Activated effector memory CD4-positive, alpha-beta T cell treated with anti-CD3 and anti-CD28 coated beads, Interleukin-2, amount 50 U/mL, for 16 hours (primary cell): ENCODE results near the gene HOXB8.

Experiments used
- DNase-seq: peaks from one replicate; pipeline ENCODE4 v3.0.0-alpha.2; 2020

HOXB8 gene

DNA sequence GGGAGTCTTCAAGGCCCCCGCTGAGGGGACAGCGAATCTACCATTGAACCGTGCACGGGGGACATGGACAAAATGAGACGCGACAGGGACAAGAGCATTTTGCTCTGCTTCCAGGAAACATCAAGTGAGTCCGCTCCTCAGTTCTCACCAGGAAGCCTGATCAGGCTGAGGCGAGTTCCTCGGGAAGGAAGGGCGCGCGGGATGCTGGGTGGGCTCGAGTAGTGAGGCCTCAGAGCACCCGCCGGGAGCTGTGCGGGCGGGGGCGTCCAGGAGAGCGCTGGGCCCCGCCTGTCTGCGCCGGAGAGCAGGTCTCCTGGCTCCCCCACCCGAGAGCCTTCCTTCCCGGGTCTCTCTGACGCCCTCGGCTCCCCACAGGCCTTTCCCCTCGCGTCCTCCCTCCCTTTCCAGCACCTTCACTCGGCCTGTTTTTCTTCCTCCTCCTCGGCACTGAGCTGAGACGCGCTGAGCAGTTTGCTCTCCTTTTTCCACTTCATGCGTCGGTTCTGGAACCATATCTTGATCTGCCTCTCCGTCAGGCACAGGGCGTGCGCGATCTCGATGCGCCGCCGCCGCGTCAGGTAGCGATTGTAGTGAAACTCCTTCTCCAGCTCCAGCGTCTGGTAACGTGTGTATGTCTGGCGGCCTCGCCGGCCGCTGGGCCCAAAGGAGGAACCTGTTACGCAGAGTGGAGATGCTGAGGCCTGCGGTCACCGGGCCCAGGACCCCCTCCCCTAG lies 18.9 kb downstream of the HOXB8 start:
- peak; percentile 78 for DNase-seq

DNA sequence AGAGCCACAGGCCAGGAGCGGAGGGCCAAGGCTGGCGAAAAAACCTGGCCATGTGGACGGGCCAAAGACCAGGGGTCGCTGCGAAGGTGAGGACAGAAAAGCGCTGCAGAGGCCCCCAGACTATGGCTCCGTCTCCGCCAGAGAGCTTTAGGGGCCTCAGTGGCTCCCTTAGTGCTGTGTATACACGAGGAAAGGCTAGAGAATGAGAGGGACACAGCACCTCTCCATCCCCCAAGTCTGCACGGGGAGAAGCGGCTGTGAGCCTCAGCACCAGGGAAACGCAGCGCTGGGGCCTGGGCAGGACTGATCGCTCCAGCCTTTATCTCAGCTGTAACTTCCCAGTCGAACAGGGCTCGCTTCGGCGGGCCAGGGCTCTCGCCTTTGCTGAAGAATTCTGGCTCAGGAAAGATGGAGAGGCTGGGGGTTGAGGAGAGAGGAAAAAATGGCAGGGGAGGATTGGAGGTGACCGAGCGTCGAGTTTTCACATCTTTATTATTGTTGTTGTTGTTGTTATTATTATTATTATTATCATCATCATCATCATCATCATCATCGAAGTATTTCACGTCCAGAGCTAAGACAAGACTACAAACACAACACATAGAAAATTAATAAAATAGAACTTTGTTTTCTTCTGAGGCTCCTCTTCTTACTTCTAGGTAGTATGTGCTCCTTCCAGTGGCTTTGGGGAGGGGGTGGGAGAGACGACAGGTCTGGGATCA lies 19.7 kb downstream of the HOXB8 start:
- DNase-seq = no peak

DNA sequence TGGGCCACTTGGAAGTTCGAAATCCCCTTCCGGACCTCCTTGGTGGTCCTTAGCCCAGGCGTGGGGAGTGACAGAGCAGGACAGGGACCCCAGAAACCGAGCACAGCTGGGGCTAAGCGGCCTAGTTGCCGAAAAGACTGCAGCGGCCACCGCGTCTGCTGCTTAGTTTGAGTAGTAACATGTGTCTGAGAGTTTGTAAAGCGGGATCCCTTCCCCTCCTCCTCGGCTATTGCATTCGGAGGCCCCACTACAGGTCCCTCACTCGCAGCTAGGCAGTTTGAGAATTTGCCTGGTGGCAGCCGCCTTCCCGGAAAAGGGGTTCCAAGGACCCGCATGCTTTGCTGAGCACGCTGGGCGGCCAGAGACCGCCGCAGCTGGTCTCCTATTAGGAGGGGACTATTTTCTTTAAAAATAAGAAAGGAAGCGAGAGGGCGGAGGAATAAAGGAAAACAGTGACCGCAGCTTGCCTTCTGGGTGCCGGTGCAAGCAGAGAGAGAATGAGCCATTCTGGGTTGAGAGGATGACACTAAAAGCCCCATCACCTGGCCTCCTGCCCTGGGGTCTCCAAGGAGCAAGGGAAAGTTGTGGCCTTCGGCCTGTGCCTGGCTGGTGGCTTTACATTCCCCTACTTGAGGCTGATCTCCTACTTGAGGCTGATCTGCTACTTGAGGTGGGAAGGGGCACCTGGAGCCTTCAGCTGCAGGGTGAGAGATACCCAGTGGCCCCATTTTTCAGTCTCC lies 20.4 kb downstream of the HOXB8 start:
- no peak for DNase-seq

DNA sequence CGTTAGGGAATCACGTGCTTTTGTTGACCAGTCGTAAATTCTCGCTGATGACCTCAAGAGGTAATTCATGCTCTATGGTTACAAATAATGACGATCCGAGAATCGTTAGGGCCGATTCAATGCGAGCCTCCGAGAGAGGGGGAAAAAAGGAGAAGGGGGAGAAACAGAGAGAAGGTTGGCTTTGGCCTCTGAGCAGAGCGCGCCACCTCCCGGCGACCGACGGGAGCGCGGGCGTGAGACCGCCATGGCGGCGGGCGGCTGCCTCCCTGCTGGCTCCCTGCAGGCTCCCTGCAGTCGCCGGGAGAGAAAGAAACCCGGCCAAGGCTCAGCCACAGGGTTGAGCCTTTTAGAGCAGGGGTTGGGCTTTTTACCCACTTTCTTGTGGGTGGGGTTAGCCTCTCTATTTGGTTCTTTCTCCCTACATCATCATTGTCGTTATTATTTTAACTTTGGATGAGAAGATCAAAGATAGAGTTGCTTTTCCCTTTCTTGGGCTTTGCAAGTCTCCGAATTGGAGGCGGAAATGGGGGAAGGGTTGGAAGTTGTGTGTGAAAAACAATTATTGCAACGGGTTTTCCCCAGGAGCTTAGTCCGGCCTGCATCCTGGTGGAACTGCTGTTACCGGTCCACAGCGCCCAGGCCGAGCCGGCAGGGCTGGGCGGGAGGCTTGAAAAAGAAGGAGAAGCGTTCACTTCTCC lies 21.1 kb downstream of the HOXB8 start:
- DNase-seq = peak; percentile 93

DNA sequence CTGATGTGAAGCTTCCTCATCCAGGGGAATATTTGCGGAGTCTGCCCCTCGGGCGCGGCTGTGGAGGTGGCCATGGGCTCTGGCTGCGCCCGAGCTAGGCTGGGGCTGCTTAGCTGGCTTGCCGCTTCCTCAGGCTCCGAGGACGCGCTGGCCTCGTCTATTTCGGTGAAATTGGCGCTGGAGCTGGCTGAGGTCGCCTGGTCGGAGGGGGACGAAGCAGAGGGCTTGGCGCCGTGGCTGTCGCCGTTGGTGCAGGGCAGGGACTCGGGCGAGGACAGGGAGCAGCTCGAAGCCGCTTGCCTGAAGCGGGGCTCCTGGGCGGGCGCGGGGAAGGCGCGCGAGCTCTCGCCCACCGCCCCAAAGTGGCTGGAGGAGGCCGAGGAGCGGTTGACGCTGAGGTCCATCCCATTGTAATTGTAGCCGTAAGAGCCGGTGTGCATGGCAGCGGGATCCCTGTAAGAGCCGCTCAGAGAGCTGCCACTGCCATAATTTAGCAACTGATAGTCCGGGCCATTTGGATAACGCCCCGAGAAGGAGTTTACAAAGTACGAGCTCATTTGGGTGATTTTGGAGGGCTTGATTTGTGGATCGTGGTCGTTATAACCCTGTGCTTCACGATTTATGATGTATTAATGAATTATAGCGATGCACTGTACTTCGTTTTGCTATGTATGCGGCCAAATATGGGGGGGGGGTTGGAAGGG lies 21.8 kb downstream of the HOXB8 start, which contains the start of gene HOXB5:
Gene HOXB5 (minus strand): TSS at position 654 of the 704 bp plus-strand sequence. CDS start 97 bp downstream, at position 557.
- peak; percentile 74 for DNase-seq

DNA sequence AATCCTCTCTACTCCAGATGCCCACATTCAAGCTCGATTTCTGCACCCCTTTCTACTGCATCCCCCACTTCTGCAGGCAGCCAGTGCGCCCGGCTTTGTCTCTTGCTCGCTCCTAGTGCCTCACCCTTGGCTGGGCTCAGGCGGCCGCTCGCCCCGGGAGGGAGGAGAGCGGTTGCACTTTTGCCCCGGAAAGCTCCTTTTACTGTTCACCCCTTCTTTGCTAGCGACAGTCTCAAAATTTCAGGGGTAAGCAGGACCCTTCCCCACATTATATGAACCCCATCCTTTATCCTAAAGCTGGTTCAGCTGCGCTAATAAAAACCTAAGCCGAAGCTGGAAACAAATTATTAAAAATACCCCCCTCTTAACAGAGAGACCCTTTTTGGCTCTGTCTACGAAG lies 22.5 kb downstream of the HOXB8 start:
- no peak for DNase-seq

DNA sequence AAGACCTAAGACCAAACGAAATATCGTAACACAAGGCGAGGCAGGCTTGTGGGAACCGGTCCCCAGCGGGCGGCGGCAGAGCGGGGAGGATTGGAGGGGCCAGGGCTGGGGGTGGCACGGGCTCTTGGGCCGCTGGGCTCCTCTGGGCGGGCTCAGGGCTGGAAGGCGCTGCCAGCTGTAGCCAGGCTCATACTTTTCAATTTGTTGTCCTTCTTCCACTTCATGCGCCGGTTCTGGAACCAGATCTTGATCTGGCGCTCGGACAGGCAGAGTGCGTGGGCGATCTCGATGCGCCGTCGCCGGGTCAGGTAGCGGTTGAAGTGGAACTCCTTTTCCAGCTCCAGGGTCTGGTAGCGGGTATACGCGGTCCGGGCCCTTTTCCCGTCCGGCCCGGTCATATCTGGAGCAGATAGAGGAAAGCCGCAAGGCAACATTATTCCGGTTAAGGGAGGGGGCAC lies 23.0 kb downstream of the HOXB8 start:
- DNase-seq = no peak

DNA sequence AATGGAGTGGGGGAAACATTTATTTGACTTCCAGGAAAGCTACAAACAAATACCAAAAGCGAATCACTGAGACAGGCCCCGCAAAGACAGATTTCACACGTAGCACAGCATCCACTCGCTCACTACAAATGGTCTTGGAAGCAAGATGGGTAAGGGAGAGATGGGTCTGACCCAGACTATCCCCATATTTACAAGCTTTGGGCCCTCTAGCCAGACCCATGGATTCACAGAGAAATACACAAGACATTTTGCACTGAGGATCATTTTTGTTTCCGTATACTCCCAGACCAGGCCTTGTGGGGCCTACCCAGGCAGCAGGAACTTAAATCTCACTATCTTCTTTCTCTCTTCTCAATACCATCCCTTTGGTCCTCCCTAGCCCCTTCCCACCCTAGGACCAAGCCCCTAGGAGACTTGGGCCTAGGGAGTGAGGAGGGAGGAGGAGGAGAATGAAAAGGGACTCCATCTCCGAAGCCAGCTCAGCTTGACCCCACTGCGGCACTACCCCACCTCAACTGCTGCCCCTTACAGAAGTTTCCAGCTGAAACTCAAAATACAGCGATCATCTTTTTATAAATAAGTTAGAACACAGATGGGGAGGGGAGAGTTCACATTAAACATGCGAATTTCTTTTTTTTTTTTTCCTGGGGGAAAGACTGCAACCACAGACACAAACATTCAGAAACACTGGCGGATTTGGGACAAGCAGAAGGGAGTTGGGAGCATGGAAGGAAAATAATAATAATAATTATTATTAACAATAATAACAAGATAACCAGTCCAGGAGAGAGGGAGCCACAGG lies 23.6 kb downstream of the HOXB8 start:
- DNase-seq = no peak

DNA sequence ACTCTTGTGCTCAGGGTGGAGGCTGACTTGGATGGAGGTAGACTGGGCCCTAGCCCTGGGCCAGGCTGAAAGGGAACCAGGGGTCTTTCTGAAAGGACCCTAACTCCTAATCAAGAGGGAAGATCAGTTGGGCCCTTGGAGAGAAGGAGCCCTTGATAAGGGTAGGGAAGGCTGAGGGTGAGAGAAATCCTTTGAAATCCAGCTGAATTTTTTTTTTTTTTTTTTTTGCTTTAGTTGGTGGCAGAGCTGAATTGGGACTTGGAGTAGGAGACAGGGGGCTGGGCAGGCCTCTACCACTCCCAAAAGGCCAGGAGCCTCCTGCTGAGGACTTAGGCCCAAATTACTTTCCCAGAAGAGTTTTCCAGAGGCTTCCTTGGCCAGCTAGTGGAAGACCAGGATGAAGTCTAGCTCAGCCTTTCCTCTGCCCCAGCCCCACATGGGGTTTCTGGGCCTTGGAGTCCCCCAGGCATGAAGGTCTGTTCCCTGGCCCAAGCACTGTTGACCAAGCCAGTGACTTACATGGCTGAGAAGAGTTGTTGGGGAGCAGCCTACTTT lies 24.4 kb downstream of the HOXB8 start:
- DNase-seq = no peak

DNA sequence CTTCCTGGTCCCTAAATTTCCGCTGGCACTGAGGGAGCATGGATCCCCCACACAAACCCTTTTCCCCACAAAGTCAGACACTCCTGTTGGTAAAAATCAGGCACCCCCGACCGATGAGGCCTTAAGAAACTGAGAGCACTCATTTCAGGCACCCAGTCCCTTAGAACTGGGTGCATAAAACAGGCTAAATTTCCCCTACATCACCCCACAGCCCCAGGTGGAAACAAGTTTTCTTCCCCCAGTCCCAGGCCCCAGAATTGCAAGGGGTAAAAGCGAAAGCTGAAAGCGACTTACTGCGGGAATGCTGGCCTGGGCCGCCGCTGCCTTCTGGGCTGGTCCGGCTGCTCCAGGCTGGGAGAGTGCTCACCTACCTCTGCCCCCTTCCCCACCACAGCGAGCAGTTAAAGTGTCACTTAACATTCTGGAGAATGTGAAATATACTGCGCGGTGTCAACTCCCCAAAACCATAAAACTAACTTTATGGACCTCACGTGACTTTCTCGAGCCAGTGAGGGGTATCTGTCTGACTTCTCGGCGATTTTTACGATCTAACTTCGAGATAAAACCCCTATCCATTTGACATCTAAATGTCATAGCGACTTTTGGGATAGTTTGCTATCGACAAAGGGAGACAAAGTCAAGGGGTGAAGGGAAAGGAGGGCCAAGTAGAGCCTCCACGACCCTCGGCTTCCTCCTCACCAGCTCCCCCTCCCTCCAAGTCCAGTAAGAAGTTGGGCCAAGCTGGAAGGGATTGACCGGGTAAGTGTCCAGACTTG lies 25.1 kb downstream of the HOXB8 start, which contains the start of gene HOXB3:
Gene HOXB3 (minus strand): TSS at position 411 of the 776 bp plus-strand sequence. CDS start 37,767 bp downstream, outside the sequence.
- no peak for DNase-seq

DNA sequence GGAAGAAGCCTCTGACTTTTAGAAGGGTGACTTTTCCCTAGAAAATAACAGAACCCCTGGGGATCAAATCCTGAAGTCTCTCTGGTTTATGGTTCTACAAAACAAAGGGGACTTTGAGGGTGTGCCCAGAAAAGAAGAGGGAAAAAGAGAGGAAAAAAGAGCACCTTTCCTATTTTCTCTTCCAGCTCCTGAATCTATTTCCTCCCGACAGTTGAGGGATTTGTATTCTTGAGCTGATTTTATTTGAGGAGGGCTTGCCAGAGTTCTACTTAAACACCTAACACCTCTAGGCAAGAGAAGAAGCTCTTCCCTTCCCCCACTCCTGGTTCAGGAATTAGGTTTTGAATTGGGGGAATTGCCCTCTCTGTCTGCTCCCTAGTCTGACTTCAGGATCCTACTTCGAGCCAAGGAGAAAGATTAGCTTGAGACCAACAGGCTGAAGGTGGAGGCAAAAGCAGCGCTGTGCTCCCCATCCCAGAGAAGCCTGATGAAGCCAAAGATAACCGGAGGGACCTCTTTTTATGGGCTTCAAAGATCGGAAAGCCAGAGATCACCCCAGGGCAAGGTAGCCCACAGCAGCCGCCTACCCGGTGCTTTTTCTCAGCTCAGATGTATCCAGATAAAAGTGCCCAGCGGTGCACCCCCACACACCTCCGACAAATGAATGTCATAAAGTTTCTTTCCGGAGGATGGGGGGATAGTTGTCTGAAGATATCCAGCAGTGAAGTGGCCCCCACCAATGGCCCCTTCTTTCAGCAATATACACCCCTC lies 25.8 kb downstream of the HOXB8 start:
- DNase-seq = no peak

DNA sequence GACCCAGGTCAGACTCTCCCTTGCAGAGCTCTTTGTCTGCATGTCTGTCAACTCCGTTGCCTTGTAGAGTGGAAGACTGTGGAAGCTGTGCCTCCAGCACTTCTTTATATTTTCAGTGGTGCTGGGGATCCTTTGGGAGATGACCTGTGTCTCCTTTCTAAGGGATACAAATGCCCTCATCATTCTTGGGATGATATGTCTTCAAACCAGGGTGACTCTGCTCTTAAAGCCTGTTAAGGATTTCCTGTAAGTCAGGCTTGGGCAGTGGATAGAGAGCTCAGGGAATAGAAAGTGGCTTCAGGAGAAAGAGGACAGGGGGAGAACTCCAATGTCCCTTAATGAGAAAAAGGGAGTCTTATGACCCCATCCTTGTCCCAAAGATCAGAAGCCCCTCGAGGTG lies 26.6 kb downstream of the HOXB8 start:
- DNase-seq = no peak

DNA sequence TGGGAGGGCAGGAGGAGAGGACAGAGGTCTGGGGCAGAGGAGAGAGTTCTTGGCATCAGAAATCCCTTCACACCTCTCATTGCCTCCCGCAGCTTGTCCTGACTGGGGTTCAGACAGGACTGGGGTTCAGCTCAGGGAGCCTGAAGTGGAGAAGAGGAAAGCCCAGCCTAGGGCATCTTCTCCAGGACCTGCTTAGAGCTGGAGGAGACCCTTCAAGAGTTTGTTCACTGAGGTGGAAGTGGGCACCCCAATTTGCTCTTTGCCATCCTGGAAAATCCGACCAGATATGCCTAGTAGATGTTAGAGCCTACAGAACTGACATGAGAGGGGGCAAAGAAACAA lies 27.0 kb downstream of the HOXB8 start:
- no peak for DNase-seq

DNA sequence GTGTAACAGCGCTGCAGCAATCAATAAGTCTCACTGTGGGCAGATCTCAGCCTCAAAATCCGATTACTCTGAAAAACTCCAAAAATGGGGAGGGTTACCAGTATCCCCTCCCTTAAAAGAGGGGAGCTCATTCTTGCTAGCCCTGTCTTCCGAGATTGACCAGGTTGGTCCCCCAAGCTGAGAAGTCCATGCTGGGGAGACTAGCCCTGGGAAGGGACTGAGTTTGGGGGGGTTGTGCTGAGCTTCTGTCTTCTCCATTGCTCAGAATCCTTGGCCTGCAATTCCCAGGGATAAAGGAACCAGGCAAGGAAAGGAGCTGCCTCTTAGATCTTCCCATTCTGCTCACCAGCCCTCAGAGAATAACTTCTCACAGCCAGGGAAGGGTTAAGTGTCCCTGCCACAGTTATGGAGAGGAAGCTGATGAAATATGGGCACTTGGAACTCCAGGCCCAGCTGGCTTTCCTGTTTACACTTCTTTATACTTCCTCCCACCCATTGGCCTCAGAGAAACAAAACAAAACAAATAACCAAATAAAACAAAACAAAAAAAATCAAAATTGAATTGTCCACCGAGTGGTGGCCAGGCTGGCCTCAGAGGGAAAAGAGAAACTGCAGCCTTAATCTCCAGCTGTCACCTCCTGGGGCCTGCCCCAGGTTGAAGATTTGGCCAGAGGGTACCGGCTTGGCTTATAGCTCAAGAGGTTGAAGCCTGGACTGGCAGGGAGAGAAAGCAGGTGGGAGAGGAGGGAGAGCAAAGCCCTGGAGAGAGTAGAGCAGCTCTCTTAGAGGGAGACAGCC lies 27.6 kb downstream of the HOXB8 start:
- DNase-seq = no peak

DNA sequence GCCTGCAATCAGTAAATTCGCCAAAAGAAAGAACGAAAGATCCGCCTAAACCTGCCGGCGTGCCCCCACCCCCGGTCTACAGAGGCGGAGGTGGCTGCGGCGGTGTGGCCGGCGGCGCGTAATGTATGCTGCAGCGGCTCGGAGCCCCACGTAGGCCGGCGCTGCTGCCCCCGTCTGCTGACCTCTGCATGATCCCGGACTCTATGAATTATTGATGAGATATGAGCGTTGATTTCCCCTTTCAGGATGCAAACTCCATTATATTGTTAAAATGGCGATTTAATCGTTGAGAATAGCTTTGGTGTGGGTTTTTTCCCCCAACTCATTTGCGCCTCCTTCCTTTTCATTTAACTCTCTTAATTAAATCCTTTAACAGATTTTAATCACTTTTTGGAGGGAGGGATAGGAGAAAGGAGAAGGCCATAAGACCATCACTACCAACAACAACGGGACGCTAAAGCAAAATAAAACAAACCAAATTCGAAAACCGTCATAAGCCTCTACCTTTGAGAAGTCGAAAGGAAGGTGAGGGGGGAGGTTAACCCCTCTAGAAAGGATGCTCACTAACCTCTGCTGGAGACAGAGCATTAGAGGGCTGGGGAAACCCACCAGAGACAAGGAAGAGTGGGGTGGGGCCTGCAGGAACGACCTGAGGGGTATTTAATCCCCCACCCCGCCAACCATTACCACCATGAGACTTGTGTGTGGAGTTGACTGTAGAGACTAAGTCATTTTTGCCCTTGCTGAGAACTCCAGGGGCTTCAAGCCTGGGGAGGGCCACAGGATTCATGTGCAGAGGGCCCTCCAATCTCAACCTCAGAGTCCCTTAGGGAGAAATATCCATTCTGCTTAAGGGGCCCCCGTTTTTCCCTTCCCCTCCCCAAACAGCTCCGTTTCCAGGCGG lies 28.5 kb downstream of the HOXB8 start:
- peak; percentile 76 for DNase-seq

DNA sequence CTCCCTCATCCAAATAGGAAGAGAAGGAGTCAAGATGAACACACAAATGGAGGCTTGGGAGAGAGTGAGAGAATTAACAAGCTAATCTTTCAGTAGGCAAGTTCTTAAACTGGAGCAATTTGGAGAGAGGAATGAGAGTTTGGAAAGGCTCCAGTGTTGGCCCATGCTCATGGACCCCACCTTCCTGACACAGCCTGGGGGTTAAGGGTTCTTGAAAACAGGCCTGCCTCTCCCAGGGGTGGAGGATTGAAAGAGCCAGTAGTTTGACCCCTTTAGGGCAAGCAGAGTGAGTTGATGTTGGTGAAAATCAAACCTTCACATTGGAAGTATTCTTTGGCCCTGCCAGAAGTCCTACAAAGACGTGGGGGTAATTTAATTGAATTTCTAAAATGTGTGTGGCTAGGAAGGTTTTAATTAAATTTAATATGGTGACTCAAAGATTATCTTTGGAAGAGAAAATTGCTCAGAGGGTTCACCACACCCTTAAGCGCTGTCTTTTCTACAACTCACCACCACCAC lies 30.8 kb downstream of the HOXB8 start:
- no peak for DNase-seq

DNA sequence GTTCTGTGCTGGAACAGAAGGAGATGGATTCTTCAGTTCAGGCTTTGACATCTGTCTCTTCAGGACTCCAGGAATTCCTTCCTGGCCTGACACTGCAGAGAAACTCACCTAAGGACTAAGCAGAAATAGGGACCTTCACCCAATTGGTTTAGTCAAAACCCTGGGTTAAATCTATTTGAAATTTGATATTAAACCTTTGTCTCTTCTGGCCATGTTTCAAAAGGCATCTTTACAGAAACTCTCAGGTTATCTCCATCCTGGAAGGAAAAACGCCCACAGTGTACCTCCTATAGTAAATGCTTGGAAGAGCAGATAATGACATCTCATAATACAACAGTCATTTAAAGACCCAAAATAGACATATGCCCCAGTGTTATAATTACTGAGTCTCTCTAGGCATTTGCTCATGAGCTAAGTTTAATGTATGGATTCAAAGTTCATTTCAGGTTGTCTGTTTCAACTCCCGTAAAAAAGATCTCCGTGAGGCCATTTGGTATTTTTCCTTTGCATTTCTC lies 31.3 kb downstream of the HOXB8 start:
- no peak for DNase-seq
